NCI-H460 (cell line): Measurements from ENCODE around the gene B4GALNT1. TPM values are rescaled to one million over a fixed set of nuclear protein-coding genes. Genes with fewer than 3 reads are reported as not detected.
"Not testable (repeated sequence)": the region's sequence is repeated elsewhere in the genome, so short reads cannot be mapped to it uniquely, and the experiment has no call there.

Experiments
- DNase-seq: peaks from one replicate; pipeline ENCODE4 v3.0.0-alpha.2; 2016; ENCODE audit warnings: low read depth; ENCODE audit errors: extremely low read depth
- total RNA-seq: library from RNA; depleted of rRNA; stranded (reverse); fragments of >200 nt; shearing (Covaris generic); gene quantifications from 2 replicates; pipeline ENCODE4 v1.2.3, GENCODE V29; 2014

B4GALNT1 gene
- total RNA-seq, 1 experiment from 2014 or later: 43.1 TPM

- DNase-seq: no peak
Measured at GRCh38 chr12:57638096-57638495, 5.1 kb upstream of the B4GALNT1 start.

DNA sequence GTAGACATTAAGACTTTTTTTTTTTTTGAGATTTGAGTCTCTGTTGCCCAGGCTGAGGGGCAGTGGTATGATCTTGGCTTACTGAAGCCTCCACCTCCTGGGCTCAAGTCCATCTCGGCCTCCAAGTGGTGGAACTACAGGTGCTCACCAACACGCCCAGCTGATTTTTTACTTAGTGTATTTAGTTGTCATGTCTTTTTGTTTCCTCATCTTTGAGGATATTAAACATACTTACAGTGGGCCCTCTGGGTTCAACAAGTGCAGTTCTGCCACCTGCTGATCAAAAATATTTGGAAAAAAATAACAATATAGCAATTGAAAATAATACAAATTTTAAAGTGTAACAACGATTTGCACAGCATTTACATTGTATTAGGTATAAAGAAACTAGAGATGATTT, 4.4 kb upstream of the B4GALNT1 start:
- no peak for DNase-seq

GRCh38 chr12:57636731-57637130, 3.7 kb upstream of the B4GALNT1 start:
- not testable (repeated sequence) for DNase-seq

- DNase-seq: no peak
Measured at GRCh38 chr12:57632073-57632957, 686 bp downstream of the B4GALNT1 start.

DNA sequence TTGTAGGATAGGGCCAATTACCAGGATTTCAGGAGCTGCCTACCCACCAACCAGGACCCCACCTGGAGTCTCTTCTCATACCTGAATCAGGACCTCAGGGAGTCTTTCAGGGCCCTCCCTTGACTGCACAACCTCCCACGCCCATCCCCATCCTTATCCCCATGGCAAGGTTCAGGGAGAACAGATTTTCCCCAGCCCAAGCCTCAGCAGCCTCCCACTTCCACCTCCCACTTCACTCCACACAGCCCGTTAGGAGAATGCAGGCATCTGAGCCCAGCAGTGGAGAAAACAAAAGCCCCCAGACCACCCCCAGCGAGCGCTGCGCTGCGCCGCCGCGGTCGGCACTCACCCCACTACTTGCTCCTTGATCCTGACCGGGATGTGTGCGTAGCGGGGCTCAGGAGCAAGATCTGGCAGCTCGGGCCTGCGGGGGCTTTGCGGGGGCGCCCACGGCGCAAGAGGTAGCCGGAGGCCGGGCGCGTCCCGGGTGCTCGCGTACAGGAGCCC, 1.4 kb downstream of the B4GALNT1 start:
- DNase-seq: no peak

- DNase-seq: no peak
Measured at GRCh38 chr12:57630891-57631433, 2.0 kb downstream of the B4GALNT1 start.

DNA sequence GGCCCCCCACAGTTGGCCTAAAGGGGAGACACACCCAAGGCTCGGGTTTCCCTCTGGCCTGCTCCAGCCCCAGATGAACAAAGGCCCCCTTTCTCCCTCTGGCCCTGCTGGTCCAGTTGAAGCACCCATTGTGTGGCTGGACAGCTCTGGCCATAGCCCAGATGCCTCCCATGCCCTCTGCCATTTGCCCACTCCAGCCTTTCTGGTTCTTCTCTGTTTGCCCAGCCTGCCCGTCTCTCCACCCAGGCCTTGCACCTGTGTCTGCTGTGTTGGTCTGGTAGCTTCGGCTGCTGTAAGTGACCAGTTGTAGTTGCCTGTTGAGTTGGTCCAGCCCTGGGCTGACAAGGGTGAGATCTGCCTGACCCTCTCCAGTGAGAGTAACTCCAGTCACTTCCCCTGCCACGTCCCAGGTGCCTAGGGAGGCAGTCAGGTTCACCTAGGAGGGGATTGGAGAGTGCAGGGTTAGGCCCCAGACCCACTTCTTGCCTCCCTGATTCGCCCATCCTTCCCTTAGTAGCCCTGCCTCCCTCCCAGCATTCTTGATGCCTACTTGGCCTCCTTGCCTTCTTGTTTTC, 3.0 kb downstream of the B4GALNT1 start:
- no peak for DNase-seq

- no peak for DNase-seq
Measured at GRCh38 chr12:57628280-57629191, 4.5 kb downstream of the B4GALNT1 start.

DNA sequence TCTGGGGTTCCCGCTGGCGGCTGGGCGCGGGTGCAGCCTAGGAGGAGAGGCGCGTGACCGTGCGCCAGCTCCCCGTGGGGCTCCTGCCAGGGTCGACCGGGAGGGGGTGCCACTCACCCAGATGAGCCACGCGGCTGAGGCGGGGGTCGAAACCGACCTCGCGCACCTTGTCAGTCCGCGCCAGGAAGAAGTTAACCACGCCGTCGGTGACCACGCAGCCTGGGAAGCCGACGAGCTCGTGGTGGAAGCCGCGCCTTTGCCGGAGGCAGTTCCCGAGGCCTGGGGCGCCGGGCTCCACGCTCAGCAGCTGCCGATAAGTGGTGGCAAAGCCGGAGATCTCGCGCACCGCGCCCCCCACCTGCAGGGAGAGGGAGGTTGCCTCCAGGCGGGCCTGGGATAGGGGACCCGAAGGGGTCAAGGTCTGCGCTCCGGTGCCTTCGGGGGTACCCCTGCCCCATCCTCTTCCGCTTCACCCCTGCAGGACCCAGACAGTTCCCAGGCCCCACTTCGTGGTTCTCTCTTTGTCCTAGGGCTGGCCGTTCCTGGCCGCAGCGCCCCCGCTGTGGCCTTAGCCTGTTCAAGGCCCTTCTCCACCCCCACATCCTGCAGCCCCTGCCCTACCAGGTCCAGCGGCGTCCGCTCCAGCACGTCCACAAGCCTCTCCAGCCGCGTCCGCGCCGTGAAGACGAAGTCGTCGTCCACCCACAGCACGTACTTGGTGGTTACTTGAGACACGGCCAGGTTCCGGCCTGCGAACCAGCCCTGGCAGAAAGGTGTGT, 5.3 kb downstream of the B4GALNT1 start:
- no peak for DNase-seq

DNA sequence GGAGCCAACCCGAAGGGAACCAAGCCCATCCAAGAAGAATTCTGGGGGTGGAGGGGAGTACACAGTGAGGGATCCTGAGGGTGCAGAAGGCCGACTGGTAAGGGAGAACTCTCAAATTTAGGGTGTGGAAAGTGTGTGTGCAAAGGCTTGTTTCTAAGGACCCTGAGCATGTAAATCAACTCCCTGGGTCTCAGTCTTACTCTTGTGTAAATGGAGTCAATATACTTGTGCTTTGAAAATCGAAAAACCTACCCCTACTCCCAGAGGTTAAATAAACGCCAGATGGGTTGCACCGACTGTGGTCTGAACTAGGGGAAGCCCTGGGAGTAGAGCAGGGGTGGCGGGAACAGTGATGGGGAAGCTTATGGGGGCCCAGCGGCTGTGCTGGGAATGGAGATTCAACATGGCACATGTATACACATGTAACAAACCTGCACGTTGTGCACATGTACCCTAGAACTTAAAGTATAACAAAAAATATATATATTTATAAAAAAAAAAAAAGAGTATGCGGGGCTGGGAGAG, 6.0 kb downstream of the B4GALNT1 start:
- no peak for DNase-seq

- no peak for DNase-seq
Measured at GRCh38 chr12:57626111-57626920, 6.7 kb downstream of the B4GALNT1 start.

GRCh38 chr12:57625261-57626032, 7.6 kb downstream of the B4GALNT1 start:
- no peak for DNase-seq

DNA sequence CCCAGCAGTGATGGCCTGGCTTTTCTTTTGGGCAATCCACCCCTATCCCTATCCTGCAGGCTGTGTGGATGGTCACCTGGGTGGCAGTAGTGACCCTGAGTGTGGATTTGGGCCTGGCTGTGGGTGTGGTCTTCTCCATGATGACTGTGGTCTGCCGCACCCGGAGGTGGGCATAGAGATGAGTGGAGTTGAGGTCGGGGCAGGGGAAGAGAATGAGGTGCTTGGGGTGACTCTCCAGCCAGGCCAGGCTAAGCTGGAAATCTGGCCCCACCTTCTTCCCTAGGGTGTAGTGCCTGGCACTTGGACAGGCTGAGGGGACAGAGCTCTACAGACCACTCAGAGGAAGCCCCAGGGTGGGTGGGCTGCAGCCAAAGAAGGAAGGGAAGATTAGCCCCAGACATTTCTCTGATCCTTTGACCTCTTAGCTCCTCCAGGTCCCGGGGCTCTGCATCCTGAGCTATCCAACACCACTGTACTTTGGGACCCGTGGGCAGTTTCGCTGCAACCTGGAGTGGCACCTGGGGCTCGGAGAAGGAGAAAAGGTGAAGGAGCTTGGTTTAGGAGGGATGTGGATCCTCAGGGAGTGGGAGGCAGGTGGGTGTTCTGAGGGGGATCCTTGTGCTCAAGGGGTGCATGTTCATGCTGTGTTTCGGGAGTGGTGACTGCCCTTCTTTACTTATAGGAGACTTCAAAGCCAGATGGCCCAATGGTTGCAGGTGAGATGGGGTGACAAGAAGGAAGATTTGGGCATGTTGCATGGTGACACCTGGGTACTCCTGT, 8.4 kb downstream of the B4GALNT1 start:
- DNase-seq: no peak

GRCh38 chr12:57623811-57624390, 9.1 kb downstream of the B4GALNT1 start:
- DNase-seq: no peak

- DNase-seq: no peak
Measured at GRCh38 chr12:57623385-57623784, 9.6 kb downstream of the B4GALNT1 start.

DNA sequence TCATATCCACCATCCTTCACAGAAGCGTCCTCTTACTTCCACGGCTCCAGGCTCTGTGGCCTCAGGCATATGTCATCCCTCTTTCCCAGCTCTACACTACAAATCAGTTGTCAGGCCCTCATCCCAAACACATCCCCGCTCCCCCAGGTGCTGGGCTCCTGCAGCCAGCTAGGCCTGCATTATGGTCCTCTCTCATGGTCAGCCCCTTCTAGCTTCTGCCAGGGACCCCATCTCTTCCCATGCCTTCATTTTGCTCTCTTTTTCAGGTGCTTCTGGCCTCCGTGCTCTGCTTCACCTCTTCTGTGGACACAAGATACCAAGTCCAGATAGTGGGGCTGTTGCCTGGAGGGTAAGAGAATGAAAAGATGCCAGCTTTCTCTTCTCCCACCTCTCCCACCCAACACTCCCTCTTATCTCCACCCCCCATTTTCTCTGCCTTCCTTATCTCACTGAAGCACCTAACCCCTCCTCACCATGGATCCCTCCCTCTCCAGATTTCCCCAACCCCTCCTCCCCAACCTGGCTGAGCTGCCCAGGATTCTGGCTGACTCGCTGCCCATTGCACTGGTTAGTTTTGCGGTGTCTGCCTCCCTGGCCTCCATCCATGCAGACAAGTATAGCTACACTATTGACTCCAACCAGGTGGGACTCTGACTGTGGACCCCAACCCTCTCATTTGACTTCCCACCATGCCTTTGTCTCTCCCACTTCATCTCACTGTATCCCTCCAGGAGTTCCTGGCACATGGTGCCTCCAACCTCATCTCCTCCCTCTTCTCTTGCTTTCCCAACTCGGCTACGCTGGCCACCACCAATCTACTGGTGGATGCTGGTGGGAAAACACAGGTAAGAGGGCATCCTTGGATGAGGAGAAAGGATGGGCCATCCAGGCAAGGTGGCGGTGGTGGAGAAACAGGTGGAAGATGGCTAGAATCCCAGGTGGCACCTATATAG, 10.4 kb downstream of the B4GALNT1 start:
- DNase-seq: no peak
